GM19240 (cell line): Measurements from ENCODE around the gene UBALD1.

Experiments used
- DNase-seq: peaks from one replicate; pipeline ENCODE4 v3.0.0; 2011; ENCODE audit warnings: low spot score; ENCODE audit not compliant: insufficient read length

Gene UBALD1

DNA sequence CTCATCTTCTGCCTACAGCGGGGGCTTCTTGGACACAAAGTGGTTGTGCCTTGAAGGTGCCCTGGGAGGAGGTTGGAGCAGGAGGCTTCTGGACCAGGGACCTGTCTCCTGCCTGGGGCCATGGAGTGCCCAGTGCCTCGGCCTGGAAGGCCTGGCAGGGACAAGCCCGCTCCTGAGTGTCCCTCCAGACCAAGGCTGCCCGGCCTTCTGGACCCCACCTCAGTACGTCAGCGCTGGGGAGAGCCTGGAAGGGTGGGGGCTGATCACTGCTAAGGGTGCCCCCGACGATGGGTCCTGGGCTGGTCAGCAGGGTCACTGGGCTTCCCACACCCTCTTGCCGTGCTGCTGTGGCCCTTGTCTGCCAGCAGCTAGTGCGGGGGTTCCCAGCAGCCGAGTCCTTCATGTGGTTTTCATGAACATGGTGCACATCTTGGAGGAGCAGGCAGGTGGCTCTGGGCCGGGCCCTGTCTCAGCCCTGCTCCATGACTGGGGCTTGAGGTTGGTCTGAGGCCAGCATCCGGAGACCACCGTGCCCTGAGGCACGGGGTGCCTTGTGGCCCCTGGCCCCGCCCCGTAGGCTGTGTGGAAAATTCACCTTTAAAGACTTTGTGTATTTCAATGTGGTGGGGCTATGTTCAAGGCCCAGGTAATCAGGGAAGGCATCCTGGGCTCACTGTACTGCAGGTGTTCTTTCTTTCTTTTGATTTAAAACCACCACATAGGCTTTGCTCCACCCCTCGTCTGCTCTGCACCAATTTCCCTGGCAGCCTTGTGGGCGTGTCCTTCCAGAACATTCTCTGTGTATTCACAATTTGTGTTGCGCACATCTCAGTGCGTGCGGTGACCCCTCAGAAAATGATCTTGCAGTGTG, 32.3 kb upstream of the UBALD1 start:
- no peak for DNase-seq

DNA sequence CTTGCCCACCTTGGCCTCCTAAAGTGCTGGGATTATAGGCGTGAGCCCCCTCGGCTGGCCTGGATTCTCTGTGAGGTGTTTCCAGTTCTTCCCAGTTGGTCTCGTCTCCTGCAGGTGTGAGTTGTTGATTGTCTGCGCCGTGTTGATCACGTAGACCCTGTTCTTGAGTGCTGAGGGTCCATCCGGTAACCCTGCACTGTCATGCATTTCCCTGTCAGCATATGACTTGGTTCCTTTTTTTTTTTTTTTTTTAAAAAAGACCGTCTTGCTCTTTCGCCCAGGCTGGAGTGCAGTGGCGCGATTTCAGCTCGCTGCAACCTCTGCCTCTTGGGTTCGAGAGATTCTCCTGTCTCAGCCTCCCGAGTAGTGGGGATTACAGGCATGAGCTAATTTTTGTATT, 27.2 kb upstream of the UBALD1 start:
- no peak for DNase-seq

DNA sequence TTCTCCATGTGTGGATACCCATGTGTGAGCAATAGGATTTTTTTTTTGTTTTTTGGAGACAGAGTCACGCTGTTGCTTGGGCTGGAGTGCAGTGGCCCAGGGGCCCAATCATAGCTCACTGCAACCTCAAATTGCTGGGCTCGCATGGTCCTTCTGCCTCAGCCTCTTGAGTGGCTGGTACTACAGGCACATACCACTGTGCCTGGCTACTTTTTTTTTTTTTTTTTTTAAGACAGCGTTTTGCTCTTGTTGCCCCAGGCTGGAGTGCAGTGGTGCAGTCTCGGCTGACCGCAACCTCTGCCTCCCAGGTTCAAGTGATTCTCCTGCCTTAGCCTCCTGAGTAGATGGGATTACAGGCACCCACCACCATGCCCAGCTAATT, 26.6 kb upstream of the UBALD1 start:
- DNase-seq, result no peak

DNA sequence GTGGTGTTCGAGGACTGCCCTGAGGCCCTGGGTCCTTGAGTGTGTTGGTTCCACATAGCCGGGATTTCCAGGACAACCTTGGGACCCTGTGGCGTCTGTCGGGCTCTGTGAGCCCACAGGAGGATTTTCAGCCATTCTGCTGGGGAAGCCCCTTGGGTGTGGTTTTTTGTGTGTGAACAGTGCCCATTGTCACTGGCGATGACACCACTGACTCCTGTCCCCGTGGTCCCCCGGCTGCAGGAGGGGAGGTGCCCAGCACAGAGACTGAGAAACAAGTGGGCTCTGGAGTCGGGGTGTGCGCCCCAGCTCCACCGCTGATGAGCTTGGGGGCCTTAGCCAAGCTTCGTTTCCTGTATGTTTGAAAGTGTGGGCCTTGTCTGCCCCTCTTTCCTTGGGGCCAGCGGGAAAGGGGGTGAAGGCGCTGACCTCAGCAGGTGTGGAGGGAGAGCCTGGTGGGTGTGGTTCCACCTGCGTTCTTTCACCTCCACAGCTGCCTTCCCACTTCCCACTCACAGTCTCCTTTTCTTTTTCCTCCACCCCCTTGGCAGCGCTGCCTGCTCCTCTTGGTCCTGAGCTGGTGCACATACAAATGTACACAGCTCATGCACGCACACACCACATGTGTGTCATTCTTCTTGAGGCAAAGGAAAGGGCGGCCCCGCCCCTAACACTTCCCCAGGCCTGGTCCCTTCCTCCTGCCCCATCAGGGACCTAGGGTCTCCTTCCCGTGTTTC, 26.1 kb upstream of the UBALD1 start:
- DNase-seq, result no peak

DNA sequence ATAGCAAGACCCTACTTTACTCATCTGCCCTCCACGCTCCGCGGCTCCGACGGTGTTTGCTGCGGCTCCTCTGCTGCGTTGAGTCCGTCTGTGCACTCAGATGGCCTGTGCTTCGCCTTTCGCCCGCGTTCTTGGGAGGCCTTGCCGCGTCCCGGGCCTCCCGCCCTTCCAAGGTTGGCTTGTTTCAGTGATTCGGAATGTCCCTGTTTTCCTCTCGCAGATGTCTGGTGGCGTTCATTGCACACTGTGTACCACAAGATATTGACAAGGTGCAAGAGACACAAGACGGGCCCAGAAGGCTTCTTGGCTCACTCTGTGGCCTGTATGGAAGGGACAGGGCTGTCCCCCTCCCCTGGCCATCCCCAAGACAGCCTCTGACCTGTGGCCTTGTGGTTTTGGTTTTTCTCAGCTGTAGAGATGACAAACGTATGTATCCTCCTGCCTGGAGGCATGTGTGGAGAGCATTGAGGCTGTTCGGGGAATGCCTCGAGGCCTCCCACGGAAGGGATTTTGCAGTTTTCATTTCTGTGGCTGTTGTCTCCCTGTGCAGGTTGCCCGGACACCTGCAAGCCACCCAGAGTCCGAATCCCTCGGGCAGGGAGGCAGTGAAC, 25.3 kb upstream of the UBALD1 start:
- no peak for DNase-seq

DNA sequence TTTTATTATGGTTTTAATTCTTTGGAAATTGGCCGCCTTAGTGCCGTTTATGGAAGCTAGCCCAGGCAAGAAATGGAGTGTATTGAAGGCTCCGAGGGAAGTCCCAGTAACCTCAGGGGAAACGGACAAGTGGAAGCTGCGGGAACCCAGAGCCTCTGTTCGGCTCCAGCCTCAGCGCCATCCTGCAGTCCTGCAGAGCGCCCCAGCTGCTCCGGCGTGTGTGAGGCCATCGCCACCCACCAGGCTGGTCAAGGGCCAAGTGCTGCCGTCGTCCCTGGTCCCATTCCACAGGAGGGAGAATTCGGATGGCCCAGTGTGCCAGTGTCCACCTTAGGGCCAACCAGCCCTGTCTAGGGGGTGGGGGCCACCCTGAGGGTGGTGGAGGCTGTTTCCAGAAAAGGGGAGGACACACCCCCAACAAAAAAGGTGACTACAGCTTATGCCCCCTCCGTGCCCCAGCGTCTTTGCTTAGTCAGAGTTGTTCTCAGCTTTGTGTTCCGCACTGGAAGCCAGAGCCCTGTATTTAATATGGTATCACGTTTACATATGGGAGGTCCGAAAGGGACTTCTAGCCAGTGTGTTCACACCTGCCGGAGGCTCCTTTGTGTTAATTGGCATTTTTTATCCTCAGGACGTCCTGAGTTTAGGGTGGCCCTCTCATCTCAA, 22.9 kb upstream of the UBALD1 start:
- no peak for DNase-seq

DNA sequence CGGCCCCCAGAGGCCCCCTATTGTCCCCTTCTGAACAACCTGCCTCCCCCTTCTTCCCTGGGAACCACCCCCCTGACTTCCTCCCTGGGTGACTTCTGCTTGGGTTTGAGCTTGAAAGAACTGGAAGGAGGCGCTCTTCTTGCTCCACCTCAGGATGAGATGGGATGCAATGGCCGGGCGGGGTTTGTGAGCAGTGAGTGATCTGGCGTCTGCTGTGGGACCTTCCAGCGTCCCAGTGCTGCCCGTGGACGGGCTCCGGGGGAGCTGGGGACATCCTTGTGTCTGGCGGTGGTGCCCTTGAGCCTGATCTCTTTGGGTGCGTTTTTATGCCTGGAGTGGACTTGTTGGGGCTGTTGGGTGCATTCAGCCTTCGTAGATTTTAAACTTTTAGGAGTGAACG, 21.5 kb upstream of the UBALD1 start:
- DNase-seq, result no peak

DNA sequence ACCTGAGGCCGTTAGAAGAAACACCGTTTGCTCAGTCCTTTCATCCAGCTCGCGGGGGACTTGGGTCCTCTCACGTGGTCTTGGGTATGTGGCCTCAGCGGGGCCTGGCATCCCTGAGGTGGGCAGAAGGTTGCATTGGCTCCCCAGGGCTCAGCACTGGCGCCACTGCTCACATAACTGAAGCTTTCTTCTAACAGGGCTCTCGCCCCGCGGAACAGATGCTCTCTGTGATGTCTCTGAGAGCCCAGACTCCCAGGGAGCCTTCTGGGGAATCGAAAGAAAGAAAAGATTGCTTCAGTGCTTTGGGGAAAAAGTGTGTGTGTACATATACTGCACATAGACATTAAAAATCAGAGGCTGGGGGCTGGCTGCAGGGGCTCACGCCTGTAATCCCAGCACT, 20.1 kb upstream of the UBALD1 start:
- DNase-seq, result no peak

DNA sequence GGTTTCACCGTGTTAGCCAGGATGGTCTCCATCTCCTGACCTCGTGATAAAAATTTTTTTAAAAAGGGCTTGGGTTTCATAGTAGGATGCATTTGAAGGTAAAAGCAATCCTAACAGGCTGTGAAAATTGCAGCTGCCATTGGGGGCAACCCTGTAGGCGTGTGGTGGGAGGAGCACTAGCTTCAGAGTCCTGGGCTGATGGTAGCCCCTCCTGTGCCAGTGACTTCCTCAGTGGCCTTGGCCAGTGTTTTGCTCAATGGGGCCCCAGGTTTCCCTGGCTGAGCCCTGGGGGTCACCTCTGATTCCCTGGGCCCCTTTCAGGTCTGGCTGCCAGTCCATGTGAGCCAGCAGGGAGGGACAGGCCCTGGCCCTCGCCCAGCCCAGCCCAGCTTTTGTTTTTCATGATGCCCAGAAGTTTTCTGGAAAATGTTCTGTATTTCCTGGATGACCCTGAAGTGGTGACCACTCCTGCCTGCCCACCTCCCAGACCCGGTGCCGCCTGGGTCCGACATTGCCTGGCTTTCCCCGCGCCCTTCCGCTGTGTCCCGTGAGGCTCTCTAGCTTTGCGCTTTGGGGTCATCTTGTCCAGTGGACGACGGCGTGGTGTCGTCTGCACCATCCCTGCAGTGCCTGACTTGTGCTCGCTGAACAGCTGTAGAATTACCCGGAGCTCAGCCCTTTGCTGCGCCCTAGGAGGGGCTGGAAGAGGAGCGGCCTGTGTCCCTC, 19.4 kb upstream of the UBALD1 start:
- no peak for DNase-seq

DNA sequence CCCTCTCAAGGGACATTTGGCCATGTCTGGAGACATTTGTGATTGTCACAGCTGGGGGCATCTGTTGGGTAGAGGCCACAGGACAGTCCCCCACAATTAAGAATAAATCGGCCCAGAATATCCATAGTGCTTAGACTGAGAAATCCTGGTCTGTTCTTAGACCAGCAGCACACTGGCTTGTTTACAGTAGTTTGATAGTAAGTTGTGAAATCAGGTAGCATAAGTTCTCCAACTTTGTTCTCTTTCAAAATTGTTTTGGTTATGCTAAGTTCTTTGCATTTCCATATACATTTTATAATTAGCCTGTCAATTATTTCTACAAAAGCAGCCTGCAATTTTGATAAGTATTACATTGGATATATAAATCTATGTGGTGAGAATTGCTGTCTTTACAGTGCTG, 16.8 kb upstream of the UBALD1 start:
- DNase-seq, result no peak

DNA sequence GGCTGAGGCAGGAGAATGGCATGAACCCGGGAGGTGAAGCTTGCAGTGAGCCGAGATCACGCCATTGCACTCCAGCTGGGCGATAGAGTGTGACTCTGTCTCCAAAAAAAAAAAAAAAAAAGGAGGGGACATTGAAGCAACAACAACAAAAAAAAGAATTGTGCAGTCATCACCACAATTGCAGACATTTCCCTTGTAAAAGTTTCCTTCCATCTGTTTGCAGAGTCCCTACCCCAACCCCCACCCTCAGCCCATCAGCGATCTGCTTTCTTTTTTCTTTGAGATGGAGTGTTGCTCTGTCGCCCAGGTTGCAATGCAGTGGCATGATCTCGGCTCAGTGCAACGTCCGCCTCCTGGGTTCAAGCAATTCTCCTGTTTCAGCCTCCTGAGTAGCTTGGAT, 13.6 kb upstream of the UBALD1 start:
- no peak for DNase-seq

DNA sequence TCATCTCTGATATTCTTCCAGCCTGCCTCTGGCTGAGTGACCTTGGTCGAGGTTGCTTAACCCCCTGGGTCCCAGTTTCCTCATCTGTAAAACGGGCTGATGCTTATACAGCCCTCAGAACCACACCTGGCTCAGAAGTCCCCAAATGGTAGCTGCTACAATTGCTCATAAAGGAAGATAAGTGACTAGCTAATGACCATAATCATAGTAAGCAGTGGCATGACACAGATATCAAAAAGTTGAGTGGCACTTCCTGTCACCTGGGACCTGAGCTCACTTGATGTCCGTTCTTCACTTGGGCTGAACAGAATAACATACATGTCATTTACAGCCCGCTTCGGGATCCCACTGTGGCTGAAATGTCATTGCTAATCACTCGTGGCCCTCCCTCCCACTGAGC, 11.7 kb upstream of the UBALD1 start:
- DNase-seq, result no peak

DNA sequence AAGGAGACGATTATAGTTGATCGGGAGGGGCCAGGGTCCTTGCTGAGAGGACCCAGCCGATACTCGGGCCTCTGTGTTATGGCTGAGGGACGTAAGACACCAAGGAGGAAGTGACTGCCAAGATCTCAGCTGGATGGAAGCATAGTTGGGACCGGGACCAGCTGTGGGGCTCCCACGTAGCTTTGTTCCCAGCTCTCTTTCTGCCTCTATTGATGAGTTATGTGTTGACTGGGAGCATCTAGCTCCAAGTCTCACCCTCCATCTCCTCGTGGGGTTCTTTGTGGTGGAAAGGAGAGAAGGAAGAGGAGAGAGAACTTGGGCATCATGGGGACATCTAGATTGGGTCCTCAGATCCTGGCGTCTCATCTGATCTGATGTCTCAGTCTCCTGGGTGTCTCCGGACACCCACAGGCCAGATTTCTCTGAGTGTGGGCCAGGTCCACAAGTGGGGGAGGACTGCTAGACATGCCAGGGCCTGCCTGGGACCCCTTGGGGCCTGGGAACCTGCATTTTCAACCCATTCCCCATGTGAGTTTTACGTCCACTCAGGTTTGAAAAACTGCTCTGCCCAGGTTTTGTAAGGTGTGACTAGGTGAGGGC, 11.0 kb upstream of the UBALD1 start:
- no peak for DNase-seq

DNA sequence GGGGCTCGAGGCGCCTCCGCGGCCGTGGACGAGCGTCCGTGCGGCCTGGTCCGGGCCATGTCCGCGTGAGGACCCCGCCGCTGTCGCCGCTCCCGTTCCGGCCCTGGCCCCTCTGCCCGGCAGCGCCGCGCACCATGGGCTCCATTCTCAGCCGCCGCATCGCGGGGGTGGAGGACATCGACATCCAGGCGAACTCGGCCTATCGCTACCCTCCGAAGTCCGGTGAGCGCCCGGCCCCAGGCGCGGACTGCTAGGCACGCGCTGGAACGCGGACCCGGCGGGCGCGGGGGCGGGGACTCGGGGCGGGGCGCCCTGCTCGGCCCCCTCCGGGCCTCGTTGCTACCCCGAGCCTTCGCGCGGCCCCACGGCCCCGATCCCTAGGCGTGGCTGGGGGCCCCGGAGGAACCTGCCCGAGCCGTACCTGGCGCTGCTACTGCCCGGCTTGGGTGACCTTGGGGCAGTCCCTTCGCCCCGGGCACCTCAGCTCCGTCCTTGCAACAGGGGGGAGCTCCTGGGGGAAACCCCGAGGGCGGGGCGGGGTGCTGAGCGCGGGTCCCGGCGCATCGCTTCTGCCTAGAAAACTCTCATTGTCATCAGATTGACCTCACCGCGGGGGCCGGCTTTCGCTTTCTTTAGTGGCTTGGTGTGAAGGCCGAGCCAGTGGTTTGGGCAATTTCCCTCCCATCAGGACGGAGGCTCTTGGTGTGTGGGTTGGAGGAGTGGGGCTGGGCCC, 10.3 kb upstream of the UBALD1 start:
- DNase-seq, result peak; percentile 61

DNA sequence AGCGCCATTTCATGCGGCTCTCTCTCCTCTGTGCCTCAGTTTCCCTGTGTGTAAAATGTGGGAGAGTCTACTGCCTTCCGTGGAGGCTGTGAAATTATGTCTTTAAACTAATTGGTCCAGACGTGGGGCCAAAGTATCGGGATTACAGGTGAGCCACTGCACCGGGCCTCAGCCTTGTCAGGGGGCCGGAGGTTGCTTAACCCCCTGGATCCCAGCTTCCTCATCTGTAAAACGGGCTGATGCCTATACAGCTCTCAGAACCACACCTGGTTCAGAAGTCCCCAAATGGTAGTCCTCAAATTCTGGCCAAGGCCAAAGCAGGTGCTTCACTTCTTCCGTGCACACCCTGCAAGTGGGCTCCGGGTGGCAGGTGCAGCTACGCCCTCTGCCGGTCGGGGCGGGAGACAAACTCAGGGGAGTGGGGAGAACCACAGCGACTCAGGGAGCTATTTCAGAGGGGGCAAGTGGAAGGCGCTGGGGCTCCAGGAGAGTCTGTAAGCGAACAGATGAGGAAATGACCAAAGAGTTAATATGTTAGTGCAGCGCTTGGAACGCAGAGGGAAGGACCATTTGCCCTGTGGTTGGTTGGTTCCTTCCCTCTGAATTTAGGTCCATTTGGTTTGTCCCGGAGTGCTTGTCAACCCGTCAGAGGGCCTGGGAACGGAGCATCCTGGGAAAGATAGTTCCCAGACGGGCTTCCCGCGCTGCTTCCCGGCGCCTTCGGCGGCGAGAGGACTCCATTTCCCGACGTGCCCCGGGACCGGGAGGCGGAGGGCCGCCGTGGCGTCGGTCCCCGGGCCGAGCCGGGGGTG, 9.5 kb upstream of the UBALD1 start, which contains the start of gene MGRN1:
Gene MGRN1 (plus strand): TSS at position 812 of the 812 bp plus-strand sequence. CDS start 135 bp downstream, outside the sequence.
- DNase-seq, result peak; percentile 84

DNA sequence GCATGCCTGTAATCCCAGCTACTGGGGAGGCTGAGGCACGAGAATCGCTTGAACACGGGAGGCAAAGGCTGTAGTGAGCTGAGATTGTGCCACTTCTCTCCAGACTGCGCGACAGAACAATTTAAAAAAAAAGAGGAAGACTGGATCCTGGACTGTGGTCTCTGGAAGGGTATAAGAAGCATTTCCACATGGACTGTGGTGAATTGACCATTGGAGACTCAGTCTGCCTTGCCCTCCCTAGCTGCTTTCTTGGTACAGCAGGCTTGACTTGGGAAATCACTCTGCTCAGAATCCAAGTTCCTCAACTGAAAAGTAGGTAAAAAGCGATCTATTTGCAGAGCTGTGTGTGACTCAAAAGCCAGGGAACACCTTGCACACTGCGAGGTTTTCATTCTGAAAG, 8.9 kb upstream of the UBALD1 start:
- DNase-seq, result no peak

DNA sequence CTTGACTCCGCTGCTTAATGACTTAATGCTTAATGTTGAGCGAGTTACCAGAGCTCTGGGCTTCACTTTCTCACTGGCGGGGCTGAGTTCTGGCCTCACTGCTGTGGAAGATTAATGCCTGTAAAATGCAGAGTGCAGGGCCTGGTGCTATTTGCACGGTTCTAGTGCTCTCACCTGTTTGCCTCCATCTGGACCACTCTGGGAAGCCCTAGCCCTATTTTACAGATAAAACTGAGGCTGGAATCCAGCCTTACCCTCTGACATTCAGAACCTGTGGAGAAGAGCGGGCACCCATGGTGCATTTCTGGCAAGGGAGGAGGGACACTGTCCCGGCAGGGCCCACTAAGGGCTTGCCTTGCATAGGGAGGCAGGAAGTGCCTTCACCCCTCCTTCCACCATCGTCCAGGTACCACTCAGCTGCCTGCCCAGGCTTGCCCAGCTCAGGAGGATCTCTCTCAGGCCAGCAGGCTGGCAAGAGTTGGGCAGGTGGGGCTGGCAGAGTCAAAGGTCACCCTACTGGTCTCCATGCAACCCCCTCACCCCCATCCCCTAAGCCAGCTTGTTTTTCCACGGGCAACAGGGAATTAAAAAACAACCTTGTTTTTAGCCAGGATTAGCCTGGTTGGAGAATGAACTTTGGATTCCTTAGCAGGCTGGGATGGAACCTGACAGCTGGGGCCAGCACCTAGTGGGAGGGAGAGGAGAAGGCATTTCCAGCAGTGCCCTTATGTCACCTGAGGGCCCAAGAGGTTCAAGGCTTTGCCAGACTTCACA, 4.1 kb upstream of the UBALD1 start:
- no peak for DNase-seq

DNA sequence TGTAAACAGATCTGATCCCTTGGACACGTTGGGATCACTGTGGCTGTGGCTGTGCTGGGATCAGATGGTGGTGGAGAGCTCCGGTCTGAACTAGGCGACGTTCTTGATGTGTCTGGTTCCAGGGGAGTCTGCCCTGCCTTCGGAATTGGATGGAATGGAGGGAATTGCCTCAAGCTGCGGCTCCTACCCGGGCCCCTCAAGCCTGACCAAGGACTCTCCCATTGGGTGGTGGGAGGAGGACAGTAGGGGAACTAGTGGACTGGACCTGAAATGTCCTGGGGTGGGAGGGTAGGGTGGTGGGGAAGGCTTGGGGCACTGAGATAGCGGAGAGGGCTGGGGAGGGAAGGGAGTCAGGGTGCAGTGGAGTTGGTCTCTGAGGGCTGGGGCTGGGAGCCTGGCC, 3.2 kb upstream of the UBALD1 start:
- no peak for DNase-seq
